ENCODE data around the gene CACNB2.

- TF ChIP-seq, protein P1, sequence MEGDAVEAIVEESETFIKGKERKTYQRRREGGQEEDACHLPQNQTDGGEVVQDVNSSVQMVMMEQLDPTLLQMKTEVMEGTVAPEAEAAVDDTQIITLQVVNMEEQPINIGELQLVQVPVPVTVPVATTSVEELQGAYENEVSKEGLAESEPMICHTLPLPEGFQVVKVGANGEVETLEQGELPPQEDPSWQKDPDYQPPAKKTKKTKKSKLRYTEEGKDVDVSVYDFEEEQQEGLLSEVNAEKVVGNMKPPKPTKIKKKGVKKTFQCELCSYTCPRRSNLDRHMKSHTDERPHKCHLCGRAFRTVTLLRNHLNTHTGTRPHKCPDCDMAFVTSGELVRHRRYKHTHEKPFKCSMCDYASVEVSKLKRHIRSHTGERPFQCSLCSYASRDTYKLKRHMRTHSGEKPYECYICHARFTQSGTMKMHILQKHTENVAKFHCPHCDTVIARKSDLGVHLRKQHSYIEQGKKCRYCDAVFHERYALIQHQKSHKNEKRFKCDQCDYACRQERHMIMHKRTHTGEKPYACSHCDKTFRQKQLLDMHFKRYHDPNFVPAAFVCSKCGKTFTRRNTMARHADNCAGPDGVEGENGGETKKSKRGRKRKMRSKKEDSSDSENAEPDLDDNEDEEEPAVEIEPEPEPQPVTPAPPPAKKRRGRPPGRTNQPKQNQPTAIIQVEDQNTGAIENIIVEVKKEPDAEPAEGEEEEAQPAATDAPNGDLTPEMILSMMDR (IDR thresholded peaks at IDR 0.05), result no peak
- no peak for TF ChIP-seq EZH2phosphoT487 (IDR thresholded peaks at IDR 0.05)
Observed at GRCh38 chr10:18113881-18114280, 26.3 kb upstream of the CACNB2 start.

Data from neural progenitor cell (in vitro differentiated cells).